Activated CD8-positive, alpha-beta T cell treated with anti-CD3 and anti-CD28 coated beads for 36 hours (primary cell): ENCODE data around the gene PTPRK. TPM values are rescaled to one million over a fixed set of nuclear protein-coding genes. Genes with fewer than 3 reads are reported as not detected.

Experiments
- ATAC-seq: fragments of 200-7000 bp; cut with Tn5 transposase; one replicate; pipeline ENCODE4 v1.10.0; 2021; ENCODE audit warnings: mild to moderate bottlenecking, moderate library complexity
- CTCF ChIA-PET: fragments of 350-600 bp; sonication (Branson Sonifier 250); formaldehyde crosslinking; loops from one replicate; lab custom pipeline; 2021; ENCODE audit warnings: antibody characterized with exemption; lab: Charles Lee
- POLR2A ChIA-PET: fragments of 350-600 bp; sonication (Branson Sonifier 250); formaldehyde crosslinking; loops from one replicate; lab custom pipeline; 2021; ENCODE audit warnings: antibody characterized with exemption; lab: Charles Lee
- DNase-seq: peaks from one replicate; pipeline ENCODE4 v3.0.0-alpha.2; 2020
- H3K27ac Mint-ChIP-seq: one replicate; pipeline ENCODE4 v1.8.0; 2021; ENCODE audit warnings: mild to moderate bottlenecking, mixed read lengths
- H3K27me3 Mint-ChIP-seq: one replicate; pipeline ENCODE4 v1.8.0; 2021; ENCODE audit warnings: mixed read lengths
- H3K36me3 Mint-ChIP-seq: one replicate; pipeline ENCODE4 v1.8.0; 2021; ENCODE audit warnings: low read depth, mixed read lengths
- H3K4me1 Mint-ChIP-seq: one replicate; pipeline ENCODE4 v1.8.0; 2021; ENCODE audit warnings: low read depth, mixed read lengths
- H3K4me3 Mint-ChIP-seq: one replicate; pipeline ENCODE4 v1.8.0; 2021; ENCODE audit warnings: mild to moderate bottlenecking, moderate library complexity, mixed read lengths
- H3K9me3 Mint-ChIP-seq: one replicate; pipeline ENCODE4 v1.8.0; 2021; ENCODE audit warnings: mixed read lengths
- intact Hi-C: fragments of 100-400 bp; cut with micrococcal nuclease; formaldehyde crosslinking; loops from one replicate; pipeline ENCODE4 v1.10.0; 2022
- total RNA-seq, 2 experiments: library from RNA; stranded (reverse); gene quantifications; one replicate each; pipeline ENCODE4 v1.2.3, GENCODE V29; 2021
- TF ChIP-seq, protein P1 (sequence below): fragments of 200-600 bp; IDR thresholded peaks from one replicate; pipeline ENCODE4 v1.8.0; 2022; ENCODE audit warnings: antibody characterized with exemption, mild to moderate bottlenecking

Gene PTPRK
- total RNA-seq, 2 experiments from 2014 or later = 7.7 to 8.9 TPM

- intact Hi-C loops = no loop called here
- no peaks in the 10 kb centered on the region for H3K36me3 Mint-ChIP-seq
- CTCF ChIA-PET = no interaction called here
- H3K4me1 Mint-ChIP-seq = peaks cover 7% of the 10 kb centered on the region
- ATAC-seq (no peak), DNase-seq (no peak)
- no peak overlapping the region for H3K27ac Mint-ChIP-seq
- peaks cover 2% of the 10 kb centered on the region for H3K9me3 Mint-ChIP-seq
- TF ChIP-seq, protein P1, sequence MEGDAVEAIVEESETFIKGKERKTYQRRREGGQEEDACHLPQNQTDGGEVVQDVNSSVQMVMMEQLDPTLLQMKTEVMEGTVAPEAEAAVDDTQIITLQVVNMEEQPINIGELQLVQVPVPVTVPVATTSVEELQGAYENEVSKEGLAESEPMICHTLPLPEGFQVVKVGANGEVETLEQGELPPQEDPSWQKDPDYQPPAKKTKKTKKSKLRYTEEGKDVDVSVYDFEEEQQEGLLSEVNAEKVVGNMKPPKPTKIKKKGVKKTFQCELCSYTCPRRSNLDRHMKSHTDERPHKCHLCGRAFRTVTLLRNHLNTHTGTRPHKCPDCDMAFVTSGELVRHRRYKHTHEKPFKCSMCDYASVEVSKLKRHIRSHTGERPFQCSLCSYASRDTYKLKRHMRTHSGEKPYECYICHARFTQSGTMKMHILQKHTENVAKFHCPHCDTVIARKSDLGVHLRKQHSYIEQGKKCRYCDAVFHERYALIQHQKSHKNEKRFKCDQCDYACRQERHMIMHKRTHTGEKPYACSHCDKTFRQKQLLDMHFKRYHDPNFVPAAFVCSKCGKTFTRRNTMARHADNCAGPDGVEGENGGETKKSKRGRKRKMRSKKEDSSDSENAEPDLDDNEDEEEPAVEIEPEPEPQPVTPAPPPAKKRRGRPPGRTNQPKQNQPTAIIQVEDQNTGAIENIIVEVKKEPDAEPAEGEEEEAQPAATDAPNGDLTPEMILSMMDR = no peak
- H3K27me3 Mint-ChIP-seq = no peaks in the 10 kb centered on the region
- POLR2A ChIA-PET = no interaction called here
- no peak overlapping the region for H3K4me3 Mint-ChIP-seq
These were observed 244.7 kb downstream of the PTPRK start for GRCh38 chr6:128275681-128276080.

- ChIA-PET POLR2A (interaction anchor here (0.6 kb wide), 1 partner anchor 457 kb away, joined by 3 read pairs; no protein-coding TSS in a partner anchor), CTCF (interaction anchor here (1.2 kb wide), 1 partner anchor 14 kb away, joined by 3 read pairs; no protein-coding TSS in a partner anchor)
- no peaks in the 10 kb centered on the region for H3K27me3 Mint-ChIP-seq
- H3K4me3 Mint-ChIP-seq = no peak overlapping the region
- ATAC-seq (peak; percentile 75), DNase-seq (no peak)
- TF ChIP-seq, protein P1 = no peak
- no peak overlapping the region for H3K27ac Mint-ChIP-seq
- no peaks in the 10 kb centered on the region for H3K36me3 Mint-ChIP-seq
- intact Hi-C loops = no loop called here
- H3K4me1 Mint-ChIP-seq = peaks cover 7% of the 10 kb centered on the region
- peaks cover 2% of the 10 kb centered on the region for H3K9me3 Mint-ChIP-seq
These were observed 245.4 kb downstream of the PTPRK start for GRCh38 chr6:128275030-128275429.

DNA sequence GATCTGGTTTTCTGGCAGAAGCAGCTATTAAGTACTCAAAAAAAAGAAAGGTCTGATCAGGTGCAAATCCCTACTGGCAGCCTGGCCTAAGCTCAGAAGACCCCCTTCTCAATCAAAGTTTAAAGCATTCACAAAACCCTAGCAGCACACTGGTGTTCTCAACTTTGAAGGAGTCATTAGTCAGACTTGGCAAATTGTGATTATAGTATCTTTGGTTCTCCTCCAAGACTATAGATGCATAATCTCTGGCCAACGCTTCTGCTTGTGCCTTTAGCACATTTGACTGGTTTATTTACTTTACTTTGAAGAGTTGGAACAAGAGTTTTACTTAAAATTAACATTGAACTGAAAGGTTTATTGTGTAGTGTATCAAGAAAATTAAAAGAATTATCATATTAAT is 248.9 kb downstream of the PTPRK start:
- no peaks in the 10 kb centered on the region for H3K9me3 Mint-ChIP-seq
- ATAC-seq (no peak), DNase-seq (no peak)
- intact Hi-C loops = no loop called here
- H3K27ac Mint-ChIP-seq = no peak overlapping the region
- no peaks in the 10 kb centered on the region for H3K27me3 Mint-ChIP-seq
- H3K36me3 Mint-ChIP-seq = no peaks in the 10 kb centered on the region
- ChIA-PET POLR2A (interaction anchor here (0.6 kb wide), 1 partner anchor 108 kb away, joined by 3 read pairs; no protein-coding TSS in a partner anchor), CTCF (no interaction called here)
- H3K4me1 Mint-ChIP-seq = peaks cover 7% of the 10 kb centered on the region
- no peak overlapping the region for H3K4me3 Mint-ChIP-seq
- TF ChIP-seq, protein P1 = no peak

- Mint-ChIP-seq H3K36me3 (no peaks in the 10 kb centered on the region), H3K4me3 (no peak overlapping the region), H3K4me1 (peaks cover 7% of the 10 kb centered on the region), H3K27me3 (no peaks in the 10 kb centered on the region), H3K9me3 (no peaks in the 10 kb centered on the region), H3K27ac (no peak overlapping the region)
- no peak for DNase-seq
- CTCF ChIA-PET = no interaction called here
- no peak for ATAC-seq
- intact Hi-C loops = no loop called here
- POLR2A ChIA-PET = interaction anchor here (0.6 kb wide), 1 partner anchor 108 kb away, joined by 3 read pairs; no protein-coding TSS in a partner anchor
- TF ChIP-seq, protein P1 = no peak
These were observed 249.4 kb downstream of the PTPRK start for GRCh38 chr6:128271011-128271410.

DNA sequence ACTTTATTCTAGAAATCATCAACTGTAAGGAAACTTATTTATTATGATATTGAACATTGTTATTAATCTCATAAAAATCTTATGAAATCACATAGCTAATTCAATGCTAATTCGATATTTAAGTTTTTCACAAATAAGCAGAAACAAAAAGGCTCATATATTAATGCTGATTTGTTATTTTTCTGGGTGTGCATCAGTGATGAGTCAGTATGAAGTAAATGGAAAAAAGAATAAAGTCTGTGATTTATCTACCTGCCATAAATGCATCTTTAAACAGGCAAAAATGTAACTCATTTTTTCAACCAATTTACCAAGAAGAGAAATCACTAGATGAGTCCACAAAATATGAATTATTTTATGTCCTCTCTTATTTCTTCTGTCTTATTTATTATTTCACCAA is 253.5 kb downstream of the PTPRK start:
- no peak overlapping the region for H3K4me3 Mint-ChIP-seq
- DNase-seq (no peak), ATAC-seq (no peak)
- peaks cover 13% of the 10 kb centered on the region for H3K36me3 Mint-ChIP-seq
- no peaks in the 10 kb centered on the region for H3K27me3 Mint-ChIP-seq
- TF ChIP-seq, protein P1 = no peak
- H3K27ac Mint-ChIP-seq = no peak overlapping the region
- peaks cover 11% of the 10 kb centered on the region for H3K9me3 Mint-ChIP-seq
- ChIA-PET CTCF (no interaction called here), POLR2A (no interaction called here)
- intact Hi-C loops = no loop called here
- H3K4me1 Mint-ChIP-seq = no peaks in the 10 kb centered on the region
